Activated naive CD4-positive, alpha-beta T cell treated with anti-CD3 and anti-CD28 coated beads for 36 hours (primary cell): ENCODE results near the gene AJAP1. TPM values are rescaled to one million over a fixed set of nuclear protein-coding genes. Genes with fewer than 3 reads are reported as not detected.

ENCODE experiments used
- CTCF ChIA-PET: fragments of 350-600 bp; sonication (Branson Sonifier 250); formaldehyde crosslinking; loops from one replicate; lab custom pipeline; 2021; ENCODE audit warnings: antibody characterized with exemption; lab: Charles Lee
- DNase-seq: peaks from one replicate; pipeline ENCODE4 v3.0.0-alpha.2; 2020
- H3K27ac Mint-ChIP-seq: one replicate; pipeline ENCODE4 v1.8.0; 2021; ENCODE audit warnings: mild to moderate bottlenecking, mixed read lengths
- H3K27me3 Mint-ChIP-seq: one replicate; pipeline ENCODE4 v1.8.0; 2021; ENCODE audit warnings: low read depth, mixed read lengths
- H3K36me3 Mint-ChIP-seq: one replicate; pipeline ENCODE4 v1.8.0; 2021; ENCODE audit warnings: low read depth, mixed read lengths
- H3K4me1 Mint-ChIP-seq: one replicate; pipeline ENCODE4 v1.8.0; 2021; ENCODE audit warnings: low read depth, mixed read lengths
- H3K4me3 Mint-ChIP-seq: one replicate; pipeline ENCODE4 v1.8.0; 2021; ENCODE audit warnings: mild to moderate bottlenecking, moderate library complexity, mixed read lengths
- H3K9me3 Mint-ChIP-seq: one replicate; pipeline ENCODE4 v1.8.0; 2021; ENCODE audit warnings: mixed read lengths
- intact Hi-C: fragments of 100-400 bp; cut with micrococcal nuclease; formaldehyde crosslinking; loops from one replicate; pipeline ENCODE4 v1.15.1; 2023
- total RNA-seq, 2 experiments: library from RNA; stranded (reverse); gene quantifications; one replicate each; pipeline ENCODE4 v1.2.3, GENCODE V29; 2021

Gene AJAP1
- total RNA-seq, 2 experiments from 2014 or later = 0.15 TPM; not detected in 1

GRCh38 chr1:4724001-4724400, 69.6 kb downstream of the AJAP1 start:
- intact Hi-C loops = no loop called here

DNA sequence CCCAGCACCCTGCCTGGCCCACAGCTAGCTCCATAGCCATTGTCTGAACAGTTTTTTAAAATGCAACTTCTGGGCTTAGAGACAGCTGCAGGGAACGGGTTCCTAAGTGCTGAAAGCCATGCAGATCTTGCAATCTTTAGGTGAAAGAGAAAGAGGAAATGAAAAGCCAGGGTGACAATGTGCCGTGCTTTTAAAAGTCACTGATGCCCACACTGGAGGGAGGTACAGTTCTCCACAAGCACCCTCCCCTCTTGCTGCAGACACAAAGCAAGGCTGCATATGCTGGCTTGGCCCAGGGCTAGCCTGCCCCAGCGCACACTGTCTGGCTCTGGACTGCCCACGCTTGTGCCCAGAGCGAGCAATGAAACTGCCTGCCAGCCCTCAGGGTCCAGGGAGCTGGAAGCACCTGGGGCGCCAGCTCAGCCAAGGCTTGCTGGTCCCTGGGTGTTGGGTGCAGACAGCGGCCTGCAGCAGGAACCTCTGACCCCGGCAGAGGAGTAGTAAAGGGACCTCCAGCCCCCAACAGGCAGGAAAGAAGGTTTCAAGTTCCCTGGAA, 70.4 kb downstream of the AJAP1 start:
- Mint-ChIP-seq H3K4me1 (no peaks in the 10 kb centered on the region), H3K36me3 (no peaks in the 10 kb centered on the region), H3K9me3 (no peaks in the 10 kb centered on the region), H3K4me3 (no peak overlapping the region), H3K27me3 (no peaks in the 10 kb centered on the region), H3K27ac (no peak overlapping the region)
- CTCF ChIA-PET = no interaction called here
- intact Hi-C loops = no loop called here
- DNase-seq = no peak

More at GRCh38 chr1:4724001-4724400, 69.6 kb downstream of the AJAP1 start:
- Mint-ChIP-seq H3K27me3 (no peaks in the 10 kb centered on the region), H3K4me3 (no peak overlapping the region), H3K27ac (no peak overlapping the region), H3K36me3 (no peaks in the 10 kb centered on the region), H3K4me1 (no peaks in the 10 kb centered on the region), H3K9me3 (no peaks in the 10 kb centered on the region)
- CTCF ChIA-PET = no interaction called here
- DNase-seq = no peak

DNA sequence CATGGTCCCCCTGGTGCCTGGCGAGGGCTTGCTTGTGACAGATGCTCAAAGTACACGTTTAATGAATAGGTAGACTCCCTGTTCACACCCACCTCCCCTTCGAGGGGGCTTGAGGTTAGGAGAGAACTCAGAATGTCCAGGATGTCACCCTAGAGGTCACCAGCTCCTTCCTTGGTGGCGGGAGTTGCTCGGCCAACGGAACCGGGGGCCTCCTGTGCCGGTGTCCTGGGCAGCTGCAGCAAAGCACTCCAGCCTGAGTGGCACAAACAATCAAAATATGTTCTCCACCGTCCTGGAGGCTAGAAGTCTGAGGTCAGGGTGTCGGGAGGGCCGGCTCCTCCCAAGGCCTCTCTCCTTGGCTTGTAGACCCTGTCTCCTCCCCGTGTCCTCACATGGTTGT, 71.0 kb downstream of the AJAP1 start:
- CTCF ChIA-PET = no interaction called here
- Mint-ChIP-seq H3K9me3 (no peaks in the 10 kb centered on the region), H3K27ac (no peak overlapping the region), H3K36me3 (no peaks in the 10 kb centered on the region), H3K4me1 (no peaks in the 10 kb centered on the region), H3K4me3 (no peak overlapping the region), H3K27me3 (no peaks in the 10 kb centered on the region)
- intact Hi-C loops = no loop called here
- DNase-seq = no peak

DNA sequence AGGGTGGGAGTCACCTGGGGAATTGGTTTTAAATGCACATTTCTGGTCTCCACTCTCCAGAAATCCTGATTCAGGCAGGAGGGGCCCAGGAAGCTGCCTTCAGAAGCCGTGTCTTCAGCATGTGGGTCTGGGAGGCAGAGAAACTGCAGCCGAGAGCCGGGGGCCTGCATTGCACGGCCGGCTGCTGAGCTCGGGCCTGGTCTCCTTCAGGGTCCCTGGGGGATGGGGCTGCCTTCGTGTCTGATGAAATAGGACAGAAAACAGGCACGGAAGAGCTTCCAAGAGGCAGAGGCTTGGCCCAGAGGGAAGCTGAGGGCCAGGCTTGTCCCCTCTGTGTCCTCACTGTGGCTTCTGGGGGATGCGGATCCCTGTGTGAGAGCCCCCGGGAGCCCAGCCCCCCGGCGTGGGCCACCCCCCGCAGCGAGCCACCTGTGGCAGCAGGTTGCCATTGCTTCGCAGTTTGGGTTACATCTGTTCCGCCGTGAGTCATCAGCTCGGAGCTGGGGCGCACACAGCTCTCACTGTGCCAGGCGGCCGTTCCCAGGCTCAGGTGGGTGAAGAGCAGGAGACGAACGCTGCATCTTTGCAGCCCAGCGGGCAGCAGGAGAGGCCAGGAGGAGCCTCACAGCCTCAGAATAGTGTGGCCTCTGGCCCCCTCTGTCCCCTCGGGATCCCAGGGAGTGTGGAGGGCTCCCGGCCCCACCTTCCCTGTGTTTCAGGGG, 72.4 kb downstream of the AJAP1 start:
- no peak for DNase-seq
- Mint-ChIP-seq H3K27me3 (no peaks in the 10 kb centered on the region), H3K4me3 (no peak overlapping the region), H3K9me3 (no peaks in the 10 kb centered on the region), H3K36me3 (no peaks in the 10 kb centered on the region), H3K4me1 (no peaks in the 10 kb centered on the region), H3K27ac (no peak overlapping the region)
- CTCF ChIA-PET = no interaction called here
- intact Hi-C loops = no loop called here

GRCh38 chr1:4728319-4729089, 74.1 kb downstream of the AJAP1 start:
- CTCF ChIA-PET = no interaction called here

GRCh38 chr1:4729090-4729471, 74.7 kb downstream of the AJAP1 start:
- H3K27ac Mint-ChIP-seq = no peak overlapping the region
- H3K4me1 Mint-ChIP-seq = no peaks in the 10 kb centered on the region
- no peaks in the 10 kb centered on the region for H3K36me3 Mint-ChIP-seq
- intact Hi-C loops = no loop called here
- CTCF ChIA-PET = no interaction called here
- no peaks in the 10 kb centered on the region for H3K9me3 Mint-ChIP-seq
- DNase-seq = no peak
- no peak overlapping the region for H3K4me3 Mint-ChIP-seq
- no peaks in the 10 kb centered on the region for H3K27me3 Mint-ChIP-seq

More at GRCh38 chr1:4728319-4729089, 74.1 kb downstream of the AJAP1 start:
- Mint-ChIP-seq H3K27me3 (no peaks in the 10 kb centered on the region), H3K36me3 (no peaks in the 10 kb centered on the region), H3K27ac (no peak overlapping the region), H3K9me3 (no peaks in the 10 kb centered on the region), H3K4me1 (no peaks in the 10 kb centered on the region), H3K4me3 (no peak overlapping the region)
- DNase-seq = no peak
- intact Hi-C loops = no loop called here

DNA sequence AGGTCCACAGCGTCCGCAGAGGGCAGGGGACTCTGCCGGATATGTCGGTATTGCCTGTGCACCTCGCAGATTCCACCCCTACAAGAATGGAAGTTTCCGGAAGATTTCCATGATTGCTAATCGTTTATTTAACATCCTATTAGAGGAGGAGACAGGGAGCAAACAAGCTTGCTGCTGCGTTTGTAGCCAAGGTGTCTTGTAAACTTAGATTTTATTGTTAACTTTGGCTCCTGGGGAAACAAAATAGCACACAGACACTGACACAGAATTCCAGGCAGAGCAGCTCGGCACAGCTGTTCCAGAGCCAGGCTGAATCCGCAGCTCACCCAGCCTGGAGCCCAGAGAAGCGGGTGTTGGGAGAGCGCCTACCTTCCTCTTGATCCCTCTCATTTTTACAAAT, 75.7 kb downstream of the AJAP1 start:
- H3K27me3 Mint-ChIP-seq = no peaks in the 10 kb centered on the region
- H3K9me3 Mint-ChIP-seq = no peaks in the 10 kb centered on the region
- intact Hi-C loops = no loop called here
- no peak overlapping the region for H3K4me3 Mint-ChIP-seq
- no peaks in the 10 kb centered on the region for H3K36me3 Mint-ChIP-seq
- H3K4me1 Mint-ChIP-seq = no peaks in the 10 kb centered on the region
- CTCF ChIA-PET = no interaction called here
- DNase-seq = no peak
- H3K27ac Mint-ChIP-seq = no peak overlapping the region

DNA sequence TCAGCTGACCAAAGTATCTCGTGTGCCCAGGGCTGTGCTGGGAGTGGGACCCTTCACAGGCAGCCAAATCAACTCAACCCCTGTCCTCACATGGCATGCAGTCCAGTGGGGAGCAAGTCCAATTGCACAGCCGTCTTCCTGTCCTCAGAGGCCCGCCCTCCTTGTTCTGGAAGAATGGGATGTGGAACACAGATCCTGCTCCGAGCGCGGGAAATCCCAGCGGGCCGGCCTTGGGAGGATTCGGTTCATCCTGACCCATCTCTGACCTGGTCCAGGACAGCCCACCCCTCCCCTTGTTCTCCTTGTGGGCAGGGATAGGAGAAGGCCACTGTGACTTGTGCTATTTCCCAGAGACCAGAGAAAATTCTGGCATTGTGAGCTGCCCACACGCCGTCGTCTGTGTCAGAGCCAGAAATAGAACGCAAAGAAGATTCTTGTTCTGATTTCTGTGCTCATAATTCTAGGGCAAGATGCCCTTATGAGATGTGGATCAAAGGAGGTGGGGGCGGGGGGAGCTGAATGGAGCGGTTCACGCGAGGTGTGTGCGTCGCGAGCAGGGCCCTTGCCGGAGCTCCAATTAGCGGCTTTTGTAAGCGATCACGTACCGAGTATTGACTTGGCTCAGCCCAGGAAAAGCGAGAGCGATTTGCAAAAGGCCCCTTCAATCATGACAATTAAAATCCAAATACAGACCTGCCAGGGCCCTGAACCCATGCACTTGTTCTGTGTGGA, 79.2 kb downstream of the AJAP1 start:
- H3K9me3 Mint-ChIP-seq = no peaks in the 10 kb centered on the region
- no peaks in the 10 kb centered on the region for H3K36me3 Mint-ChIP-seq

GRCh38 chr1:4734219-4734618, 79.8 kb downstream of the AJAP1 start:
- H3K27ac Mint-ChIP-seq = no peak overlapping the region
- CTCF ChIA-PET = no interaction called here

More for the DNA sequence above, 79.2 kb downstream of the AJAP1 start:
- H3K4me1 Mint-ChIP-seq = peaks cover 4% of the 10 kb centered on the region
- no peak overlapping the region for H3K27ac Mint-ChIP-seq
- peaks cover 1% of the 10 kb centered on the region for H3K27me3 Mint-ChIP-seq
- DNase-seq = no peak
- CTCF ChIA-PET = no interaction called here
- H3K4me3 Mint-ChIP-seq = no peak overlapping the region
- intact Hi-C loops = no loop called here

DNA sequence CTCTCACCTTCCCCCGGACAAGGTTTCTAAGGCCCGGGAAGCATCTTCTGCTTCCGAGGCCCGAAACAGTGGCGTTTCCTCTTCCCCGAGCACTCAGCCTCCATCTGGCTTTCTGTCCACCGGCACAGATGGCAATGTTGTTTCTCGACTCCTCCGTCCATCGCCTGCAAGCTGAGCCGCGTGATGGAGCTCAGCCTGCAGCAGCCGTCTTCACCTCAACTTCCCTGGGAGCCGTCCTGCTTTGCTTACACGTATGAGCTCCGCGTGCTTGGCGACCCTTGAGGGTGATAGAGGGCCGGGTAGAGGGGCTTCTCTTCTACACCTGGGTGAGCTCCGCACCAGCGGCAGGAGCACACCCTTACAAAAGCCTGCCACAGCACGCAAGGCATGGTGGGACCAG, 80.4 kb downstream of the AJAP1 start:
- Mint-ChIP-seq H3K27ac (no peak overlapping the region), H3K4me3 (no peak overlapping the region), H3K27me3 (peaks cover 9% of the 10 kb centered on the region), H3K36me3 (no peaks in the 10 kb centered on the region), H3K4me1 (peaks cover 4% of the 10 kb centered on the region), H3K9me3 (no peaks in the 10 kb centered on the region)
- no peak for DNase-seq
- intact Hi-C loops = no loop called here
- CTCF ChIA-PET = no interaction called here

More at GRCh38 chr1:4734219-4734618, 79.8 kb downstream of the AJAP1 start:
- peaks cover 4% of the 10 kb centered on the region for H3K4me1 Mint-ChIP-seq
- H3K36me3 Mint-ChIP-seq = no peaks in the 10 kb centered on the region
- H3K27me3 Mint-ChIP-seq = peaks cover 3% of the 10 kb centered on the region
- no peak for DNase-seq
- intact Hi-C loops = no loop called here
- H3K4me3 Mint-ChIP-seq = no peak overlapping the region
- H3K9me3 Mint-ChIP-seq = no peaks in the 10 kb centered on the region

- H3K27me3 Mint-ChIP-seq = peaks cover 10% of the 10 kb centered on the region
- H3K4me3 Mint-ChIP-seq = no peak overlapping the region
- intact Hi-C loops = no loop called here
- H3K27ac Mint-ChIP-seq = no peak overlapping the region
- peaks cover 4% of the 10 kb centered on the region for H3K4me1 Mint-ChIP-seq
- H3K36me3 Mint-ChIP-seq = no peaks in the 10 kb centered on the region
- DNase-seq = no peak
- no peaks in the 10 kb centered on the region for H3K9me3 Mint-ChIP-seq
- CTCF ChIA-PET = no interaction called here
Measured at GRCh38 chr1:4736254-4736653, 81.8 kb downstream of the AJAP1 start.

DNA sequence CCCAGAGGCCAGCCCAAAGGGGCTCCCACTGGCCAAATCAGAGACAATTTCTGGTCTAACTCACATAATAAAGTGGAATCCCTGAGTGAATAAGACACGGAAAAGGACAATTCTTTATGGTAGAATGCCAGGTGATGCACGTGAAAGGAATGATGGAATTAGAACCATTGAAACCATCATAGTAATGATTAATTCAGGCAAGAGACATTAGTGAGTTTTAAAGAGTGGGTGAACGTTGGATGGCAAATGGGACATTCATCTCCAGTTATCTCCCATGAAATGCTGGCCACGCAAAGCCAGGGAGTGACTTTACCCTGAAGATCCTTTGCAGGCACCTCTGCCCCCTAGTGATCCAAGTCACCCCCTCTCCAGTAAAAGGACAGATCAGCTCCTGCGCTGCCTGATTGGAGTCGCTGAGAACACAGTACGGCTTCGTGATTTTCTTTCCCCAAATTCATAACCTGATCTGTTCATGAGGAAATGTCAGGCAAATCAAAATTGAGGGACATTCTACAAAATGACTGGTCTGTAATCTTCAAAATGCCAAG, 87.5 kb downstream of the AJAP1 start:
- Mint-ChIP-seq H3K4me1 (no peaks in the 10 kb centered on the region), H3K9me3 (no peaks in the 10 kb centered on the region), H3K27me3 (peaks cover 10% of the 10 kb centered on the region), H3K36me3 (no peaks in the 10 kb centered on the region), H3K4me3 (no peak overlapping the region), H3K27ac (no peak overlapping the region)
- CTCF ChIA-PET = no interaction called here
- intact Hi-C loops = no loop called here
- DNase-seq = no peak
